Renal cortical epithelial cell (primary cell): Measurements from ENCODE around the gene SPAG17. TPM values are rescaled to one million over a fixed set of nuclear protein-coding genes. Genes with fewer than 3 reads are reported as not detected.
A peak's percentile ranks its signal among the peaks of the same experiment; 100 is the strongest.

ENCODE experiments used
- DNase-seq: peaks from one replicate; pipeline ENCODE4 v3.0.0-alpha.2; 2011; ENCODE audit warnings: low read depth
- total RNA-seq: library from RNA; depleted of rRNA; stranded (reverse); fragments of >200 nt; gene quantifications from 2 replicates; pipeline ENCODE4 v1.2.3, GENCODE V29; 2014

SPAG17 gene
- total RNA-seq, 1 donor from 2014 or later: 14.6 TPM

- no peak for DNase-seq
These were observed 24.2 kb downstream of the SPAG17 start for GRCh38 chr1:118160806-118161205.

GRCh38 chr1:118159569-118159968 lies 25.5 kb downstream of the SPAG17 start:
- DNase-seq: peak; percentile 94

- peak; percentile 92 for DNase-seq
These were observed 26.1 kb downstream of the SPAG17 start for GRCh38 chr1:118158924-118159323.

GRCh38 chr1:118157506-118157905 lies 27.5 kb downstream of the SPAG17 start:
- DNase-seq: no peak

- DNase-seq: no peak
These were observed 29.9 kb downstream of the SPAG17 start for GRCh38 chr1:118155106-118155505.

GRCh38 chr1:118154220-118154619 lies 30.8 kb downstream of the SPAG17 start:
- DNase-seq: peak; percentile 40

- DNase-seq: peak; percentile 66
These were observed 33.6 kb downstream of the SPAG17 start for GRCh38 chr1:118151312-118151937.

GRCh38 chr1:118149799-118150198 lies 35.2 kb downstream of the SPAG17 start:
- no peak for DNase-seq

GRCh38 chr1:118148034-118148433 lies 37.0 kb downstream of the SPAG17 start:
- peak; percentile 89 for DNase-seq

GRCh38 chr1:118147522-118147921 lies 37.5 kb downstream of the SPAG17 start:
- DNase-seq: peak; percentile 90

GRCh38 chr1:118145721-118146120 lies 39.3 kb downstream of the SPAG17 start:
- DNase-seq: no peak

GRCh38 chr1:118144684-118145083 lies 40.3 kb downstream of the SPAG17 start:
- no peak for DNase-seq

- DNase-seq: peak; percentile 84
These were observed 41.2 kb downstream of the SPAG17 start for GRCh38 chr1:118143831-118144230.

- peak; percentile 79 for DNase-seq
These were observed 41.9 kb downstream of the SPAG17 start for GRCh38 chr1:118143121-118143520.

GRCh38 chr1:118142546-118142945 lies 42.5 kb downstream of the SPAG17 start:
- DNase-seq: no peak

GRCh38 chr1:118137900-118138299 lies 47.1 kb downstream of the SPAG17 start:
- DNase-seq: no peak

GRCh38 chr1:118136187-118136941 lies 48.7 kb downstream of the SPAG17 start:
- peak; percentile 77 for DNase-seq

- peak; percentile 29 for DNase-seq
These were observed 53.0 kb downstream of the SPAG17 start for GRCh38 chr1:118132000-118132399.

GRCh38 chr1:118128761-118129160 lies 56.3 kb downstream of the SPAG17 start:
- no peak for DNase-seq

- DNase-seq: no peak
These were observed 61.0 kb downstream of the SPAG17 start for GRCh38 chr1:118124064-118124463.

- DNase-seq: no peak
These were observed 61.8 kb downstream of the SPAG17 start for GRCh38 chr1:118123116-118123839.

GRCh38 chr1:118122234-118123004 lies 62.6 kb downstream of the SPAG17 start:
- DNase-seq: peak; percentile 41
